Activated CD4-positive, alpha-beta T cell treated with anti-CD3 and anti-CD28 coated beads, Interleukin-2, Interleukin-4, amounts not matched to agents 100 ng/mL and 50 ng/mL, durations not matched to agents 16 hours and 8 hours (primary cell): ENCODE results near the gene ABCA4.

Experiments
- DNase-seq: peaks from one replicate; pipeline ENCODE4 v3.0.0-alpha.2; 2020; ENCODE audit warnings: low spot score

Gene ABCA4

DNA sequence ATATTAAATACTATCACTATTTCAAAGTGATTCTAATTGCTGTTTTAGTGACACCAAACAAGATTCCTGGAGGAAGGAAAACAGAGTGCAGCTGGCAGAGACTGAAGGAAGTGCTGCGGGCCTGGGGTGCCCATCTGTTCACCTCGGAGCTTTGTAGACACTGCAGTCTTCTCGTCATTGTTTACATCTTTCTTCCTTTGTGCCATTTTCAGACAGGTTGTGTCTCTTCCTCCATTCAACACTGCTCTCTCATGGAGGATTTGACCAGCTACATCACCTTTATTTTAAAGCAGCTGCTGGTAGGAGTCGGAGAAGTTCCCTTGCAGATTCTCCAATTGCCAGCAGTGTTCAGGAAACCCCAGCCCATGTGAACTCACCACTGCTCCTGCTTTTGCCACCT lies 37.3 kb downstream of the ABCA4 start:
- no peak for DNase-seq

DNA sequence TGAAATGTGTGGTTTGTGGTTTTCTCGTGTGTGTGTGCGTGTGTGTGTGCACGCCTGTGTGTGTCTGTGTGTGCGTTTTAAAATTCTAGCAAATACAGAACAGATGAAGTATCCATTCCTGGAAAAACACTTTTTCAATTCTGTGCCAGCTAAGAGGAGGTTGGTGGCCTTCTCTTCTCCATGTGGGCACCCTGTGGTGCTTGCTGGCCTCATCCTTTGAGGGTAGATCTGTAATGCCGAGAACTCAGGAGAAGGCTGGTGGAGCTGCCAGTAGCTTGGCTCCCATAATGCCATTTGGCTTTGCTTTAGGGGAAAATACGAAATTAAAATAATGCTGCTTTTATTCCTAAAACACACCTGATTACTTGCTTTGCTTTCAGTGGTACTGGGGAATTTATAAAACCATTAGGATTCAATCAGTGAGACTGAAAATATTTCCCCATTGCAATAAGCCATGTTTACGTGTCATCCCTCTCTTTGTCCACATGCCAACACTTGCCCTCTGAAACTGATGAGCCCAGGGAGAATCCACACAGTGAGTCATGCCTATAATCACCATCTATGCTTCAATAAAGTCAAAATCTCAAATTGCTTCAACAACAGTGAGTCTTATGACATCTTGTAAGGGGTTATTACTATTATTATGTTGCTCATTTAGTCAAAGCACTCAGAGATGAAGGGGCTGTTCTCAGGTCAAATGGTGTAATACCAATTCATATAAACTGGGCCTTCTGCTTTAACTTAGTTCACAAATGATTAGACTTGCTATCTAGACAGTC lies 39.2 kb downstream of the ABCA4 start:
- no peak for DNase-seq

DNA sequence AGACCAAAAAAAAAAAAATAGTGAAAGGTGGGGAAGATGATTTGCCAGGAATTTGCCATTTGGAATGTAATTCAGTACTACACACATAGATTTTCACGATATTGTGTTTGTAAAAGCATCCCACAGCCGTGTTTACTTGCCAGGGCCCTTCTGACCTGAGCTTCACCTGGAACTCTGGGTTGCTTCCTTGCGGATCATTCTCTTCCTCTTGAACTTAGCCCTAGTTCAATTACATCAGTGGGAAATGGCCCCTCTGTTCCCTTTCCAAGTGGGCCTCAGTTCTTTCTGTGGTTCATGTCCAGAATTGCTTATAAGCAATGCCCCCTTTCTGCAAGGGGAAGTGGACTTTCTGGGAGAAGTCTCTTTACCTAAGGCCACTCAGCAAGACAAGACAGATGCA lies 41.0 kb downstream of the ABCA4 start:
- DNase-seq = no peak

DNA sequence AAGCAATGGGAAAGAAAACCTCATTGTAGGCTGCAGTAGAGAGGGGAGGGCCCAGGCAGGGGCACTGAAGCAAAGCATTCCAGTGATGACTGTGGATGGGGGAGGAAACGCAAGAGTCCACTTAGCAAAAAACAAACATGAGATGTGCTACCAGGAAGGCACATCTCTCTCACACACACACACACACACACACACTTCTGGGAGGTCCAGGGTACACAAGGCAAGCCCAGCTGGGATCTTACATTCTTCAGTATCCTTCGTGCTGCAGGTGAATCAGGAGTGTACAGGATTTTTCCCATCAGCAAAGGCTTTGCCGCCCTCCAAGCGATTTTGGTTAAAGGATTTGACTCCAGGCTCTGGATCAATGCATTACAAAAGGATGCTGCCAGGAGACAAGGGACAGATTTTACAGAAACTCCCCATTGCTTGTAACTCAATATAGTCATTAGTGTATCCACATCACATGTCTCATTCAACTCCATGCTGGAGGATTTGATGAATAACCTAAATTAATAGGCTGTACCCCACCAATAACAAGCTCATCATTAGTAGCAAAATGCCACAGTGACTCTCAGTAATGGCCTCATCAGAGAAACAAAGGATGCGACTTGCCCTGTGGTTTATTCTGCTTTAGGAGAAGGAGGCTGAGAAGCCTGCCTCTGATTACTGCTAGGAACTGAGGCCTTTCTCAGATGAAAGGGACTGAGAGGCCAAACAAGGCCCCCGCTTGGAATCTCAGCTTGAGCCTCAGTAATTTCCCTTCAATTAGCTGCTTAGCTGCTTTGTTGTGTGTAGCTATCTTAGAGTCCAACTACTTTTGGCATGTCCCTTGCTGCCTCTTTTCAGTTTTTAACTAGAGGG lies 41.6 kb downstream of the ABCA4 start:
- DNase-seq = no peak

DNA sequence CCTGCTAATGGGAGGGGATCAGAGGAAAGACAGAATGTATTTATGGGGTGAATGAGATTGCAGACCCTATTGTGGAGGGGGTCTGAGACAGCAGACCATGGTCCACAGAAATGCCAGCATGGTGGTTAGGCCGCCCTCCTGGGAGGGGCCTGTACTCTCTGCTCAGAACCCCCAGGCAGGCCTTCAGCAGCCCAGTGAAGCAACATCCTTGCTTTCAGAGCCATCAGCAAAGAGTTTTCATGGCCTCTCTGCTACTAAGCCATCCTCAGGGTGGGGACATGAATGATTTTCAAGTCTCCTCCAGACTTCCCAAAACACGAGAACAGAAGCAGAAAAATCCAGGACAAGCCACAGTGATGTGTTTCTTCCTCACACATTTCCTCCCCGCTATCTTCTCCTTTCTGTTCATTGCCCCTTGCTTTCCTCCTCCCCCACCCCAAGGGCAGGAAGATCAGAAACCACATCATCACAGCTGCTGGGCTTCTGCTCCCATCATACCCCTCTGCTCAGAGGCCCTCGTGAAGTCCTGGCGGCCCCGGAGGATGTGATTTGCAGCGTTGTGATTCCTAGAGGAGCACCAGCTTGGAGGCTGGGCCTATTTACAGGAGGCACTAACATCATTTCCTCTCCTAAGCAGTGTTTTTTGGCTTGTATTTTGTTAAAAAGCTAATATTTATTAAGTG lies 48.0 kb downstream of the ABCA4 start:
- DNase-seq = no peak

DNA sequence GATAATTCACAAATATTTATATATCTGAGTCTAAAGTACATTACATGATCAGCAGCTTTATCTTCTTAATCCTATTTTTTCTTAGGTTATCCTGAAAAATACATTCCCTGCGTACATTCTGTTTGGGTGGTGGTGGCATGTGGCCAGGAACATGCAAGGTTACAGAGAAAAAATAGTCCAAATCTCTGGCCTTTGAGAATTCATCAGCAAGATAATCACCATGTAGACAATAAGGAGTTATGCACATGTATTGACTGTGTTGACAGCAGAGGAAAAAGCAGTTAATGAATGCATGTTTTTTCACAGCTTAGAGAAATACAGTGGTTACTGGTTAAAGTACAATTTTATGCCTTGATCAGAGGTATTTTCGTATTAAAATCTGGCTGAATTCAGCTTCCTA lies 49.0 kb downstream of the ABCA4 start:
- no peak for DNase-seq

DNA sequence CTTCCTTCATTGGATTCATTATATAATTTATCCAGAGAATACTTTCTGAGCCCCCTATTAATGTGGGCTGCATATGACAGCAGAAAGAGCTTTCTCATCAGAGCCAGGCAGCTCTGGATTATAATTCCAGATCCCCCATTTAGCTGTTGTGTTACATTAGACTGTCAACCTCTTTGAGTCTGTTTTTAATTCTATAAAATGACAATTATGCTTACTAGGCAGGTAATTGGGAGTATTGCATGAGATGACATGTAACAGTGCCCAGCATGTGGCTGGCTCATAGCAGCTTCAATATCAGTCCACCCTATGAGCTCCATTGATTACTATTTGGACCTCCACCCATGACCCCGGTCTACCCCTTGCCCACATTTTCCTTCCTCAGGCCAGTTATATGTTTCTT lies 49.6 kb downstream of the ABCA4 start:
- DNase-seq = no peak

DNA sequence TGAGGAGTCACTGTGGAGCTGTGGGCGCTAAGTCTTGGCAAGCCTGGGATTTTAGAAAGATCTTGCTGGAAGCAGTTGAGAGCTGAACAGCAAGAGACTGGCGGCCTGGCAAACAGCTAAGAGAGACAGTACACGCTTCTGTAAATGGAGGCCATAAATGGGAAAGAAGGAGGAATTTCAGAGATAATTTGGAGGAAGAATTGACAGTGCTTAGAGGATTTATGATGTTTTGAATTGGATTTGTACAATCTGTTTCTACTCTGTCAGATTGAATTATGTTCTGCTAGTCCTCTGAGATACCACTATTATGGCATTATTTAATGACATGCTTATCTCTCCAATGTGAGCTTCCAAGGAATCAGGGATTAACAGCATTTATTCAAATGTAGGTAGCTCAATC lies 50.1 kb downstream of the ABCA4 start:
- DNase-seq = no peak

DNA sequence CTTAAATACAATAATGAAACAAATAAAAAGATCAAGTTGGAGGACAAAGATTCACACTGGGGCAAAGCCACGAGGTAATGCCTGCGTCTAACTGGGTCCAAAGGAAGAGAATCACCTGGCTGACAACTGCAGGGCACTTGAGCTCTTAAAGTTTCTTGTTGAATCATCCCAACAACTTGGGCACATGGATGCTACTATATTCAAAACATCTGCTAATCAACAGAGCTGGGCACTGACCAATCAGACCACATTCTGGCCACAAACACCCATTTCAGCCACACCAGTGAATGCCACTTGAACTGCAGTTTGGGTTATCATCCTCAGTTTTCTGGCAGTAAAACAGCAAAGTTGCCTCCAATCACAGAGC lies 51.0 kb downstream of the ABCA4 start:
- DNase-seq = no peak

DNA sequence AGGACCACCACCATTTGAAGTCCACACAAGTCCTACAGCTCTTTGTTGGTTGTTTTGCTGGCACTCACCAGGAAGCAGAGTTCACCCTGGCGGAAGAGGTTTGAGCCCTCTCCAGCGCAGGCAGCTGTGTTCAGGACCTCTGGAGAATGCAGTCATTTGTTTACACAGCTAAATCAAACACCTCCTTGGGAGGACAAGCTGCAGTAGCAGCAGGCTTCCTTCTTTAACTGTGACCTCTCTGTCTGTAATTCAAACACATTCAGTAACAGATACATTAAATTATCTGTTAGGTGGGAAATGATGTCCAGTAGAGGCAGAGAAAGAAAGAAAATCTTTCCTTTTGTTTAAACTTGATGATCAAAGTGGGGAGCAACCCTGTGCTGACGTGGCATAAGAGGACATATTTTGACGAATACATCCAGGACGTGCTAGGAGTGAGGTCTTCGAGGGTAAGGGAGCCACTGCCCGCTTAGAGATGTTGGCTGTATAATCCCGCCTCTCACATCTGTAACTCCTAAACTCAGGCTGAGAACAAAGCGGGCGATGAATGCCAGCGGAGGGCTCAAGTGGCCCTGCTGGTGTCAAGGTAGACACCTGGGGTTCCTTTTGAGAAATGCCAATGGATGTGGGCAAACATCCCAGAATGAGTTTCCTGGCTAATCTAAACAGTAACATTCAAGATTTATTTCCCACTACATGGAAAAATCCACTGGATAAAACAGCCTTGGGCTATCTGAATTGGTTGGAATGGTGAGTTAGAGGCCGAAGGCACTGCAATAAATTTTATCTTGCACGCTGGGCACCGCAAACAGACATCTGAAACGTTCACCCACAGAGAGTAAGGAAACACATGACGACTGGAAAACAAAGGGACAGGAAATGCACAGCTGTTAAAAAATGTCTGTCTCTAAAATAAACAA lies 51.7 kb downstream of the ABCA4 start:
- no peak for DNase-seq

DNA sequence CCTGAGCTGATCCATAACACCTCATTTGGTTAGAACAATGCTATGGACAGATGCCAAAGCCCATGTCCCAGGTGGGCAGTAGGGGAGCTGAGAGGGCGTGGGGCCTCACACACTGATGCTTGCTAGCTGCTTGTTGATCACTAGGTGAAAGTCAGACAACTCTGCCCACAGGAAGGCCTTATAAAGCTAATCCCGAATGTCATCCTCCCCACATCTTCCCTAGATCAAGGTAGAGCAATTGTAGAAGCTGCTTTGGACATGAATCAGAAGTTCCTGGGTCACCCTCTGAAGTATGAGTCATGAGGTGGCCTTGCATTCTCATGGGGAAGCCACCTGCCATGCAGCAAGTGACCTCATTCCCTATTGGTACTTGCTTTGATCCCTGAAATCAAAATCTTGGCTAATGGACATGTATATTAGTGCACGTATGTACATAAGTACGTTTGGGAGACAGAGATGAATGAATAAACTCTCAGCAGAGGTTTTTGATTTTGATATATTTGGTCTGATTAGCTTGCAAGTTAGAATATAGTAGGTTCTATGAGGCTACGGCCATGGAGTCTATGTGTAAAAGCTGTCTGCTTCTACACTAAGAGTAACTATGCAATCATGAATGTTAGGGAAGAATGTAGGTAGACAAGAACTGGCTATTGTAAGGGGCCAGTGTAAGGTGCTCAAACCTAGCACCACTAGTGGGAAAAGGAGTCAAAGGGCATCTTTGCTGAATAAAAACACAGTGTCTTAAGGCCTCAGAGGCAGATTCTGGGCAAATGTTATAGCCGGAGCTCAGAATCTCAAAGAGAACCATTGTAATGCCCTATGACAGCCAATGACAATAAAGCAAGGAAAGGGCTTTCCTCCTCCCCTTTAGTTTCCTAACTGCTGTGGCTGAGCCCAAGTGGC lies 52.6 kb downstream of the ABCA4 start:
- no peak for DNase-seq

DNA sequence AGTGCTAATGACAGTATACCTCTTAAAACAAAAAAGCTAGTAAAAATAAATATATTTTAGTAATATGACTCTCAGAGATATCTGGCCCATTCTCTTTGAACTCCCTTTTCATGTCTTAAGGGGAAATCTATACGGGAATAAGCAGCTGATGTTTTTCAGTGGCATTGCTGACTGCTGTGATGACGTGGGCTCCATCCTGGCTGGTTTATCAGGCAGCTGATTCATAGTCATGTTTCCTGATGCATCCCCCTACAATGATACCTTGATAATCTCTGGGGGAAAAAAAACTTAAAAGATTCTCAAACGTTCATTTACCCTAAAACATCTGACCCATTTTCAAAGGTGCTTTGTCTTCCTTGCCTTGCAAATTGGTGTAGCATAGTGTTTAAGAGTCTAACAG lies 53.8 kb downstream of the ABCA4 start:
- DNase-seq = no peak

DNA sequence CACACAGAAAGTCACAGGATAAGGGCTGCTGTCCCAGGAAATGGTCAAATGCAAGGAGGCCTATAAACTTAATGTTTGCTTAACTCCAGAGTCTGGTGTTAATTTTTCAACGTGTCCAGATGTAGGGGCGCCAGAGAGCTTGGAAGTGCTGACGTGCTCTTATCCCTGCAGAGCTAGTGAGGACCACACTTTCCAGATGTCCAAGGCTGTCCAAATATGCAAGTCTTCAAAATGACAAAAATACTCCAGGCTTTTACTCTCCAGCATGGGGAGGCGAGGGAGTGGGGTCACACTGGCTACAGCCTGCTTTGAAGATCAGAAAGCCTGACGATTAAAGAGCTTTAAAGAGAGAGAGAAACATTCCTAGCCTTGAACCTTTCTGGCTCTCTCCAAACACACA lies 57.6 kb downstream of the ABCA4 start:
- DNase-seq = no peak

DNA sequence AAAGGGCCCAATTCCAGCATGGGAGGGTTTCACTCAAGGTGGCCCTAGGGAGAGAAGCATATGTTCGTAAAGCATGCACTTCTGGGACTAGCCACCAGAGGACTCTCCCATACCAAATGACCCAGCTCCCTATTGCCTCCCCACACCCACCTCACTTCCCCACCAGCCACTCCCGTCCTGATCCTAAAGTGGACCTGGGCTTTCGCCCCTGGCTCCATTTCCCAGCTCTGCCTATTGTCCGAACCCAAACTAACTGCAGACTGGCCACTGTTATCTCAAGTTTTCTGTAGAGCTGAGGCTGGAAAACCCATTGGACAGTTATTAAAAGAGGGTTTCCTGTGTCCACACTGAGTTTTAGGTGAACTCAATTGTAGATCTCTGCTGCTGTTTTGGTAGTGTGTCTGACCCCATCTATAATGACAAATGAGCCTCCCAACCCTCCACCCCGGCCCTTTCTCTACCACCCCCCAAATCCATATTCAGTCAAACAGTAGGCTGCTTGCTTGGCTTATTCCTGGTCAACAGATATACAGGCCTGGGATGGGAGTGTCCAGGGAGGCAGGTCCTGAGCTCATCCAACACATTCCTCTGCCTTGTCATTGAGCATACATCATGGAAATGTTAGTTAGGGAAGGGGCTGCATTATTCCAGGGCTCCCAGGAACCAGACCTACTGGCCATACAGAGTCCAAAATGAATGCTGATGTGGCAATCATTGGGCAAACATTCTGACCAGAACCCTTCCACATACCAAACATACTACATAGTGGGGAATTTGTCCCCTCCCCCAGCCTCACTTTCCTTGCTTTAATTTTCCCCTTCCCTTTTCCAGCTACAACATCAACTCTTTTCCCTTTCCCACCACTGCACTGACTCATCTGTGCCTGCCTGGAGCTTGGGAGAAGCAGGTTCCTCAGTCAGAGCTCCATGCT lies 59.2 kb downstream of the ABCA4 start:
- DNase-seq = peak; percentile 35

DNA sequence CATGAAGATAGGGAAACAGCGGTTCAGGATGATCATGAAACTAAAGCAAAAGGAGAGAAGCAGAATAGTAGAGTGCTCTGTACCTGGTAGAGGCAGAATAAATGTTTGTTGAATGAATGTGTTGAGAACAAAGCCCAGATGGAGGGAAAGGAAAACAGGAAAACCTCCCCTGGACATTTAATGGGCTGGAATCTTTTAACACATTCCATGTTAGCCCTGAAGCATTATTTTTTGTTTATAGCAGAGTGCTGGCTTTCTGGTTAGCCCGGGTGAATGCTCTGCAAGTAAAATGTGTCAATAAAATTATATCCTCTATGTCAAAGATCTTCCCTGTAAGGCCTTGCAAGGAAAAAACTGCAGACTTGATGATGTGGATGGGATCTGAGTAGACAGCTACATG lies 60.2 kb downstream of the ABCA4 start:
- no peak for DNase-seq

DNA sequence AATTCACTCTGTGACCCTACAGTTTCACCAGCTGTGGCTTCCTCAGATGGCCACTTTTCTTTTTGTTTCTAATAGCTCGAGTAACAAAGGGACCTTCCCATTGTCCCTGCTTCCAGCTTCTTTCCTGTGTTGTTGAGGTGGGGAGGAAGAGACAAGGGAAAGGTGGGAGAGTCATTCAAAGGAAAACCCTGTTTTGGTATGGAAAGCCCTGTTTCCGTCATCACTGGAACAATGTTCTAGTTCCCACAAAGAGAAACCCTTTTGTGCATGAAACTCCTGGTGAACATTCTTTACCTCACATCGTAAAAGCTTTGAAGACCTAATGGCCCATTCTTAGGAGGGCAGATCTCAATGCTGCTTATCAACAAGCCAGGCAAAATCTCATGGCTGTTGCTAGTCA lies 62.2 kb downstream of the ABCA4 start:
- DNase-seq = no peak

DNA sequence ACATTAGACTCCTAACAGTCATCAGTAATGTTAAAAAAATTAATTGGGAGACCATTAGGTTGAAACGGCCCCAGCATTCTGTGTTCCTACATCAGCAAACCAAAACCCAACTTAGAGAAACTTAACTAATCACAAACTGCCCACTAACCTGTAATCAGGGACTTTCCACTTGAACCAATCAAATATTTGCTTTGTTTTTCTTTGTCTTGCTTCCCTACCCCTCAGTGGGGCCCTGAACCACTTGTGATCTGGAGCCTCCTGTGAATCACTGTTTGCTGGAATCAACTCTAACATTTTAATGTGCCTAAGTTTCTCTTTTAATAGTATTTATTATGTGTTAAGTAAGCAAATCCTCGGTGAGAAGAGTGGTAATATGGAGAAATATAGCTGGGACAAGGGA lies 64.0 kb downstream of the ABCA4 start:
- DNase-seq = no peak

DNA sequence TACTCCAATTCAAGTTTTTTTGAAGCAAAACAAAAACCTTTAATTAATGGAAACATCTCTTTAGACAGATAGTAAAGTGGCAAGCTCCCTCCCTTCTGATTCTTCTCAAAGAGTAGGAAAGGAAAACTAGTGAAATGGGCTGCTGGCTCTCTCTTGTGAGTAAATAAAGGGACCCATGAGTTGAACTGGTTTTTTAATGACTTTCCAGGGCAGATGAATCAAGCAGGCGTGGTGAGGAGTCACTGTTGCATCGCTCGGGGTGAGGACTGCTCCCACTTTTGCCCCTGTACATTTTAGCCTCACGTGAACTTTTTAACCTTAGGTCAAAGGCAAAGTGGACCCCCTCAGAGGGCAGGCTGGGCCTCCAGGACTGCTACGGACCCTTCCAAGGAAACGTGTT lies 64.8 kb downstream of the ABCA4 start:
- DNase-seq = no peak

DNA sequence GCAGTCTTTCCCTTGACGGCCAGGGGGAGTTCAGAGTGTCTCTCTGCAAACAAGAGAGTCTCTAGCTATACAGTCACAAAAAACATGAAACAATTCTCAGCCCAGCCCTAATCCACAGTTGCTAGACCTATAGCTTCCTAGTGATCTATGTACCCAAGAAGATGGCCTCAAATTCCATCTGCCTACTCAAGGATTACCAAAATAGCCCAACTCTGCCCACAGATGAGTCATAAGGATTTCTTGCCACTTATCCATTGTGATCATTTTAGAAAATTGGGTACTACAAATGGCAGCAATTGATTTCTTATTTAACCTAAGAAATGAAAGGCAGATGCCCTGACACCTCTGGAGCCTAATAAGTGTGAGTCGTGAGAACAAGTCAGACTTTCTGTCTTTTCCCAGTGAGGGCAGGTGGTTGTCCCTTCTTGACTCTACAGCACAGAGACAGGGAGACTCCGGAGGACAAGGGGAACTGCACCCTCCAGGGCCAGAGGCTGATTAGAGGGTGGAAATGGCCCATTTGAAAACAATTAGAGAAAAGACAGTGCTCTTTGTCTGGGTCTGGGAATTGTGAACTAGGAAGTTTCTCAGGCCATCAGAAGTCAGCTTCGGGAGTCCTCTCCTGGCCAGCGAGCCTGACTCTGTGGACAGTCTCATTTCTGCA lies 65.4 kb downstream of the ABCA4 start:
- no peak for DNase-seq
